HG03060 (cell line): ENCODE results near the gene NUP88.

Experiments used
- ATAC-seq: cut with Tn5 transposase; IDR thresholded peaks from one replicate; pipeline ENCODE4 v1.9.1; 2021; ENCODE audit warnings: low read depth, moderate number of reproducible peaks; ENCODE audit not compliant: unreplicated experiment

Gene NUP88

DNA sequence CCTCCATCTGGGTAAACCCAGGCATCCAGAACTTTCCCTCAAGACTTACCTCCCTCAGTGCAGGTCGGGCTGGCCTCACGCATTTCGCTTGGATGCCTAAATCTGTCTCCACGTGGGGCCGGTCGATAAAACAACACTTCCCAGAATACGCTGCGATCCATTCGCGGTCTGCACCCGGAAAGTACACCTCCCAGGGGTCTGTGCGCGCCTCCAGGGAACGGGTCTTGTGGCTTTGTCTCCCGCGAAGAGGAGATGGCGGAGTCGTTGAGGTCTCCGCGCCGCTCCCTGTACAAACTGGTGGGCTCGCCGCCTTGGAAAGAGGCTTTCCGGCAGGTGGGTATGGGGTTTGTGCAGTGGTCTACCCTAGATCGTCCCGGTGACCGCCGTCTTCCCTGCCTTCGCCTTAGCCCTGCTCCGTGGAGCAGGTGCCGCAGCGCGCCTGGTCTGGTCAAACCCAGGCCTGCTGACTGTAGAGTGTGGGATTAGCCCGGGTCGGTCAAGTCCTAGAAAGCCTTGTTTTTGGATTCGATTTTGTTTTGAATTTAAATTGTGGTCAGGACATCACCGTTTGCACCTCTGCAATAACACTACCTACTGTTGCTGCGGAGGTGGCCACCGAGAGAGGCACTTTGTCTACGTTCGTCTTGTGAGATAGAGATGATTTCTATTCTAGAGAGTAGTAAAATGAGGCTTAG is 644 bp upstream of the NUP88 start, which contains the start of gene RPAIN:
Gene RPAIN, plus strand, starts transcription at position 224 of the 695 bp plus-strand sequence. Its CDS starts 29 bp downstream, at position 253.
- ATAC-seq: peak; percentile 36

DNA sequence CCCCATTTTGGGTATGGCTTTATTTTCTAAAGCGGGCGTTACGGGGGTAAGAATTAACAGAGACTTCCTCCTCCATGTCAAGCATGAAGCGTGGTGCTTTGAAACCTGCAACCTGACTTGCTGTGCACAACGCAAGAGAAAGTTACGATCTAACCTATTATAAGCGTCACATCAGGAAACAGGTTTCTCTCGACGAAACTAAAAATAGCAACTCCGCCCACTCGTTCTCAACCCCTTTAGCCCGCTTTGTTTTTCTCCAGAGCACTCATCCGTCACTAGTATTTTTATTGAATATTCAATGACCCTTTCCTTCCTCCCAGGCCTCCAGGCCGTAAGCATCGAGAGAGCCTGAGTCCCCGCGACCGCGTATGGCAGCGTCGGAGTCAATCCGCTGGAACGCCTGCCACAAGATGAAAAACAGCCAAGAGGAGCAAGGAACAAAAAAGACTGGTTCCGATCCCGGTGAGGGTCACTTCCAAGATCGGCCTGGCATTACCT is 555 bp downstream of the NUP88 start:
- ATAC-seq: no peak

DNA sequence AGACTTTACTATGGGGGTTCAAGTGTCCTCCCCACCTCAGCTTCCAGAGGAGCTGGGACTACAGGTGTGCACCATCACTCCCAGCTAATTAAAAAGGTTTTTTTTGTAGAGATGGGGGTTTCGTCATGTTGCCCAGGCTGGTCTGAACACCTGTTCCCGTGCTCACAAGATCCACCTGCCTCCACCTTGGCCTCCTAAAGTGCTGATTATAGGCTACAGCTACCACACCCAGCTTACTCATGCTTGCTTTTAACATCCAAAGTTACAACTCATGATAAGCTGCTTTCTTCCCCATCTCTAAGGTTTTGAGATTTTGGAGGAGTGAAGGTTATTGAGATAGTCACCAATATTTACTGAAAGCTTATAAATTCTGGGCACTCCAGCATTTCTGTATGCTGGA is 2.6 kb downstream of the NUP88 start:
- no peak for ATAC-seq

DNA sequence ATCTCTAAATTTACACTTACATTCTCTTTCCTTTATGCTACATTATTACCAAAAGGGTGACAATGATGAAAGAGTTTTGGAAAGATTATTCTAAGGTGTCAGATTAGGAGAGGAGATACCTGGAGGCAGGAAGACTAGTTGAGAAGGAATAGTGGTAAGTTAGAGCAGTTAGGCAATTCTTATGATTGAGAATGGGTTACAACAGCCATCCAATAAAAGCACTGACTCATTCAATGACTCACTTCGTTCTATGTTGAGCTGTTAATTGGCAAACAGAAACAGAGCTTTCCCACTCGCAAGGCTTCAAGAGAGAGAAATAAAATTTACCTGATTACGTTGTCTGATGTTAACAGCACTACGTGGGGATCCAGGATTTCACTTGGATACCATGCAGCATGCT is 5.8 kb downstream of the NUP88 start:
- no peak for ATAC-seq

DNA sequence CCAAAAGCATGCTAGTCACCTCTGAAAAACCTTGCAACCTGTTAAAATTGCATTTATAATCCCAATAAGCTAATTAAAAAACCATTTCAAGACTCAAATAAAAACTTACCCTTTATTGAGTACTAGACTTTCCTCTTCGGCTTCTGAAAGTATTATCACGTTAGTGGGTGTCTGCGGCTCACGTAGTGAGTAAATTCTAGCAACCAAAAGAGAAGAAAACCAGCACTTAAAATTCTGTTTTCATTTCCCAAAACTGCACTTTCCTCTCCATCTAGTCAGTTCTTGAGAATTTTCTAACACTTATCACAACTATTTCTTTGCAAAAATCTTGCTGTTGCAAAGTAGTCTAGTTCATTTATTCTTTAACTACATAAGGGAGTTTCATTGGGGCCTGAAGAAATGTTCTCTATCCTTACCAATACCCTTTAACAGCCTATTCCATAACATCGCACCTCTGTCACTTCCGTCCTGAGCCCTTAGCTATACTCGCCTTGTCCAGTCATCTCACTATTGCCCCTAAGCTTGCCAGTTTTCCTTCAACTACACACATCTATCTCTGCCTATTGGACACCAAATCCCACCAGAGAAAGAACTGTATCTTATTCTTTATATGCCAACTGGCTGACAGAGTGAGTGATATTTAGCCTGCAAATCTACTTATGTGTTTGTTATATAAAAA is 8.7 kb downstream of the NUP88 start:
- no peak for ATAC-seq

DNA sequence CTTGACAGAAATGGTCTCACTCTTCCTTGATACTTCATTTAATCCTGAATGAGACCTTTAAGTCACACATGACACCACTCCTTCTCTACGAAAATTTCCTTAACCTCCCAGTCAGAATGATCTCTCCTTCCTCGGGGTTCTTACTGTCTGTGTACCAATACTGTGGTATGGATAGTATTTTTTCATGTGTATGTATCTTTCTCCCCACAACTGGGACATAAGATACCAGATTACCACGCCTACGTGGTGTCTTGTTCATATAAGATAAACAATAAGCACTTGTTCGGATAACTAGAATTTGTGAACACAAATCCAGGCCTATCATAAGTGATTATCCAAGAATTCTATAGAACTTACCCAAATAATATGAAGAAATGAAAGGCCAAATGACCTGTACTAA is 11.3 kb downstream of the NUP88 start:
- ATAC-seq: no peak

DNA sequence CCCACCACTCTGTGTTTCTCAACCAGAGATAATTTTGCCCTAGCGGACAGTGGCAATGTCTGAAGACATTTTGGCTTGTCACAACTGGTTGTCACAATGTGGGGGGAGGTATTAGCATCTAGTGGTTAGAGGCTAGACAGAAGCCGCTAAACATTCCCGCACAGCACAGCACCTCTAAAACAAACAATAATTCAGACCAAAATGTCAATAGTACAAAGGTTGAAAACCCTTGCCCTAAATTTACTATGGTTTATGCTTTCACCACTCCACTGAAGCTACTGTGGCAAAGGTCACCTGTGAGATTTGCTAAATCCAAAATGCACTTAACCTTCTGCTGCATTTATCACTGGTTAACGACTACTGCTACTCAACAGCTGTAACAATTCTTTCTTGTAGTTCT is 14.1 kb downstream of the NUP88 start:
- ATAC-seq: no peak

DNA sequence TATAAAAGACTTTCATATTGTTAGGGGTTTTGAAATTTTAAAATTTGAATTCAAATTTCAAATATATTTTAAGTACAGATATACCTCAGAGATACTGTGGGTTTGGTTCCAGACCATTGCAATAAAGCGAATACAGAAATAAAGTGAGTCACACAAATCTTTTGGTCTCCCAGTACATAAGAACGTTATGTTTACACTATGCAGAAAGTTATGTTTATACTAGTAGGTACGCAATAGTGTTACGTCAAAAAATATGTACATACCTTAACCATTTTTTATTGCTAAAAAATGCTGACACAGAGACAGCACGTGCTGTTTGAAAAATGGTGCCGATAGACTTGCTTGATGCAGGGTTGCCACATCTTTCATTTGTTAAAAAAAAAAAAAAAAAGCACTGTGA is 19.7 kb downstream of the NUP88 start:
- ATAC-seq: no peak

DNA sequence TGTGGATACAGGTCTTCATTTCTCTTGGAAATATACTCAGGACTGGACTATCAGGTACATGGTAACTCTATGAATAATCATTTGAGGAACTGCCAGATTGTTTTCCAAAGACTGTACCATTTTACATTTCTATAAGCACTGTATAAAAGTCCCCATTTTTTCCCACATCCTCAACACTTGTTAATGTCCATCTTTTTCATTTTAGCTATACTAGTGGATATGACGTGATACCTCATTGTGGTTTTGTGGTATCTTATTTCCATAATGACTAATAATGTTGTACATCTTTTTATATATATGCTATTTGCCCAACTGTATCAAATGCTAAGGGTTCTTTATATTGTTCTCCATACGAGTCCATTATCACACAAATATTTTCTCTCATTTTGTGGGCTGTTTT is 22.9 kb downstream of the NUP88 start:
- no peak for ATAC-seq

DNA sequence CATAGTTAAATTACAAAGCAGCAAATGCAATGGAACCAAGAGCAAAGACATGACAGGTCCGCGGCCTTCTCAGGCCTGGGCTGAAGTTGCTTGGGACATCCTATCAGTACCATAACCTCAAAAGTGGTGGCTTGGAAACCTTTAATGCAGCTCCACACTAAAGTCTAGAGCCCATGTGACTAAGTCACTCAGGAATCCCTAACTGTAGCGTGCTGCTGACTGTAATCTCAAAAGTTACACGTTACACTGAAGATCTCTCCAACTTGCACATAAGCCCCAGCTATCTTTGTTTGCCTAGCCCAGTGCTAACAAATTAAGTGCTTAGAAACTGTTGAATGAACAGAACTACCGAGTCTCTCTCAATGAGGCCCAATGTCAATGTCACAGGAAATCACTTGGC is 27.8 kb downstream of the NUP88 start:
- no peak for ATAC-seq

DNA sequence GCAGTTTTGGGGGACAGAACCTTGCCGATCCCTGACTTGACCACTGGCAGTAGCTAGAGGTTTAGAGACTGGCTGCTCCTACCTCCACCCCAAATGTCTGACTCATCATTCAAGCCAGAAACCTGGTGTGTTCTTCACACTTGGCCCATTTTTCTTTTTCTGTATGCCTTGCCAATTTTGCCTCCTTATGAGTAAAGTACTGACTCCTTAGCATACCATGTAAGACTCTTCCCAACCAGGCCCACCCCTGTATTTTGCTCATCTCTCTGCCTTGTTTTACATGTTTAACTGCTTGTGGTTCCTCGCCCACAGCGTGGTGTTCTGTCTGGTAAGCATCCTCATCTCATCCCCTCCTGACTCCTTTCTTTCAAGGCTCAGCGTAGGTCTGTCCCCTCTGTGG is 37.9 kb downstream of the NUP88 start:
- no peak for ATAC-seq

DNA sequence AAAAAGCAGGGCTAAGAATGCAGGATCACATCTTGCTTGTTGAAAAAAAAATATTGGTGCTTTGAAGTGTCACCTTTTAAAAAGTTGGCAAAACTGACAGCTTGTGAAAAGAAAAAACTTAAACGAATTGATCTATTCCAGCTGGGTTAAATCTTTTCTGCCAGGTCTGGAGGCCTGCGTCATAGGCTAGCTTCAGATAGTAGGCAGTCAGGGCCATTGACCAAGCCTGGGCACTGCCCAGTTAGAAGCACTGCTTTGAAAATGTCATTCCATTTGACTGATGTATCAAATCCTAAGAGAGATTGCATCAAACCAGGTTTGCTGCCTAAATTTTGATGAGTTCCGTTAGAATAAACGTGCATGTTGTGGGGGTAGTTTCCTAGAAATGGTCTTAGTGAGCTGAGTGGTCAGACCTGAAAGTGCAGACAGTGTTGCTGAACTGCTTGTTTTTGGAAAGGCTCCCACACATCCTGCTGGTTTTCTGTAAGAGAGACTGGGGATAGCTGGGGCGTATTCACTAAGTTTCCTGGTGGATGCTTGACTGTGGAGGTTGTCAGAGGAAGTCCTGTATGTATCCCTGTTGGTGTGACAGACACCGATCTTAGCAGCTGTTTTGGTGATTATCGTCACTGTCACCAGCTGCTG is 38.8 kb downstream of the NUP88 start:
- ATAC-seq: no peak

DNA sequence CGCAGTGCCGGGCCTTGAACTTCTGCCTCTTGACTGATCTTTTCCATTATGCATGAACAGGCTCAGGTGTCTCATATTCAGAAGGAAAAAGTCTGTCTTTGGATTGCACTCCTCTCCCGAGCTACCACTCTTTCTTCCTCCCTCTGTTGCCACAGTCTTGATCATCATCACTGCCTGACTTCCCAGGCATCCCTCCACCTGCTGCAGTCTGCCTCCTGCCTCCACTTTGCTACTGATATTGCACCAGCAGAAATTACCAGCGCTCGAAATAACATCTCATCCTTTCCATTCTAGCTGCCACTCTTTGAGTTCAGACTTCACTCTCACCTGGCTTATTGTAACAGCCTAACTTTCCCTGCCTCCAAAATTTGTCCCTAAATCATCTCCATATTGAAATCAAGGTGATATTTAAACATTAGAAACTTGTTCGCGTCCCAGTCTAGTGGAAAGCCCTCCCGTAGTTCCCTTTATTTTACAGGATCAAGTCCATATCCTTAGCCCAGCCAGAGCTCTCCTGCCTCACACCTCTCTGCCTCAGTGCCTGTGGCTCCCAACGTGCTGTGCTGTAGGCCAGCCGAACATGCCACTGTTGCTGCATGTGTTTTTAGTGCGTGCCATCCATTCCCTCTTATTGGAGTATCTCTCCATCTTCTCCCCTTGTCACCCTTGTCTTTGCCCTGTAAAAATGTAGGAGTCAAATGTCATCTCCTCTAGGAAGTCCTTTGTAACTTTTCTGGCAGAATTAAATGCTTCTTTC is 39.9 kb downstream of the NUP88 start:
- ATAC-seq: no peak

DNA sequence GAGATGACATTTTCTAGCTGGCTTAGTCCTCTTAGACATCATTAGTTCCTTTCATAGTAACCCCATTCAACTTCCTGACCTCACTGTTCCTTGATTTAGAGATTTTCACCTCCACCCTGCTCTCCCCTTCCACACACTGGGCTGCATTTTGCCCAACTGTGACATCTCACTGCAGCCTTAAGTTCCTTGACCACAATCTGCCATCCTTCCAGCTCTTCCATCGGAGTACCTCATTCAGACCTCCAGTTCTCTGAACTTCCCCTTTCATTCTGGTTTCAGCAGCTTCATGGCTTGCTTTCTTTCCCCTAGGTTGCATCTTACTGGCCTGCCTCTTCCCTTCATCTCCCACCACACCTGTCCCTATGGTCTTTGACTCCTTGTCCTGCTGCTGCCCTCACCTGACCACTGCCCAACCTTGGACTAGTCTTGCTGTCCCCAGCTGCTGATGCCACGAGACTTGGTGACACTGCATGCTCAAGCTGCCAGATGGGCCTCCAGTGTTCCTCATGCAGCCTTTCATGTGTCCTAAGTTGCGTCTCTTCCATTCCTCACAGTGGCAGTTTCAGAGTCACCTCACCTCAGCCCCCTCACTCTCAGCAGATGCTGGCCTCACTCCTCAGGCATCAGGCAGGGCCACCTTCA is 40.8 kb downstream of the NUP88 start:
- no peak for ATAC-seq

DNA sequence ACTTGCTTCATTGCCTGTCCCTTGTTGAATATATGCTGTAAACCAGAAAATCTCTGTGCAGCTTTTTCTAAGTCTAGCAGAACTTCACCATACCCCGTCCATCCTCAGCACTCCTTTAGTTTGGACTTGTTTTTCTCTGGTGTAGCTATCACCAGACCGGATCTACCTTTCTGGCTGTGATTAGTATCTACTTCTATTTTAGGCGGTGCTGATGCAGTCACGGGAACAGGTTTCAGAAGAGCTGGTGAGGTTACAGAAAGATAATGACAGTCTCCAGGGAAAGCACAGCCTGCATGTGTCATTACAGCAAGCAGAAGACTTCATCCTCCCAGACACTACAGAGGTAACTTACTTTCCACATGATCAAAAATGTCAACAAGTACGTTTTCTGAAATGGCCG is 46.4 kb downstream of the NUP88 start:
- ATAC-seq: no peak

DNA sequence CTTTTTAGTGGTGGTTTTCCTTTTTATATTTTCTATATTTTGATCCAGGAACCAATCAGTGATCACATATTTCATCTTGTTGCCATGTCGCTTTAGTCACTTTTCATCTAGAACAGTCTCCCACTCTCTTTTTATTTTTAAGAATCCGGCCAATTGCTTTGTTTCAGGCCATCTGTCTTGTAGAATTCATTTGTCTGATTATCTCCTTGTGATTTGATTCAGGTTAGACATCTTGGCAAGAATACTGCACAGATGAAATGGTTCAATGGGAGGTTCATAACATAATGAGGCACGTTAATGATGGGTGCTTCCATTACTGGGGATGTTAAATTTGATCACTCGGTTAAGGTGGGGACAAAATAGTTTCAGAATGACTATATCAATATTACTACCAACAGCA is 49.1 kb downstream of the NUP88 start:
- no peak for ATAC-seq

DNA sequence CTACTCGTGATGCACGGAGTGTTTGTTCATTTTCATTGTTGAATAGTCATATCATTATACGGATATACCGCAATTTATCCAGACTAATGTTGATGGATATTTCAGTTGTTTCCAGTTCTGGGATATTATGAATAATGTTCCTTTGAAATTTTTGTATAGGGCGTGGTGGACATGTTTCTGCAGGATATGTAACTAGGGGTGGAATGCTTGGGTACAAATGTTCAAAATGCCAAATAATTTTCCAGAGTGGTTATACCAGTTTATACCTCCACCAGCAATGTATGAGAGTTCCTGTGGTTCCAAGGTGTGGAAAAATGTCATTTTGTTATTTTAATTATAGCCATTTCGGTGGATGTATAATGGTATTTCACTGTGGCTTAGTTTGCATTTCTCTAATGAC is 53.6 kb downstream of the NUP88 start:
- no peak for ATAC-seq

DNA sequence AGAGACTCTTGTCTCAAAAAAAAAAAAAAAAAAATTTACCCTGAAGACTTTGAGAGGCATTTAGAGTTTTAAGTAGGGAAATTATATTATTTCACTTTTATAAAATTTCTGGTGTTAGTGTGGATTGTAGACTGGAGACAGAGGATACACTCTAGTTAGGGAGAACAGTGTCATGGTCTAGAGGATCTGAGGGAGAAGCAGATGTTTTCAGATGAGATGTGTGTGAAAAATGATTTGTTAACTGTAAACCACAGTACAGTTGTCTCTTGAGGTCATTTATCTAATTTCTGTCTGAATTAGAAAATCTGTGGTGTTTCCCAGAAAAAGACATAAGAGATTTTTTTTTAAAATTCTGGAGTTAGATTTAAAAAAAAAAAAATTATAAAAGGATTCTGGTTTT is 54.8 kb downstream of the NUP88 start:
- no peak for ATAC-seq

DNA sequence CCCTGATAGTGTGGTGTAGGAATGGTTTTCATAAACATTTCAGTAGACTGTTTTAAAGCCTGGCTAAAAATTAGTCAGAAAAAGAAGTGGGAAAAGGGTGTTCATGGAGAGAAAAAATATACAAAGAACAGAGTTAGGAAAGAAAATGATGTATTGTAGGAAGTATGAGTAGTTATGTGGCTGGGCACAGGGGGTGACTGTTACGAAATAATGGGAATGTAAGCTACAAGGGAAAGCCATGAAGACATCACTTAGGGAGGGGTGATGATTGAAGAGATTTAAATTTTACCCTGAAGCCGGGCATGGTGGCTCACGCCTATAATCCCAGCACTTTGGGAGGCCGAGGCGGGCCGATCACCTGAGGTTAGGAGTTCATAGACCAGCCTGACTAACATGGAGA is 55.3 kb downstream of the NUP88 start:
- ATAC-seq: no peak

DNA sequence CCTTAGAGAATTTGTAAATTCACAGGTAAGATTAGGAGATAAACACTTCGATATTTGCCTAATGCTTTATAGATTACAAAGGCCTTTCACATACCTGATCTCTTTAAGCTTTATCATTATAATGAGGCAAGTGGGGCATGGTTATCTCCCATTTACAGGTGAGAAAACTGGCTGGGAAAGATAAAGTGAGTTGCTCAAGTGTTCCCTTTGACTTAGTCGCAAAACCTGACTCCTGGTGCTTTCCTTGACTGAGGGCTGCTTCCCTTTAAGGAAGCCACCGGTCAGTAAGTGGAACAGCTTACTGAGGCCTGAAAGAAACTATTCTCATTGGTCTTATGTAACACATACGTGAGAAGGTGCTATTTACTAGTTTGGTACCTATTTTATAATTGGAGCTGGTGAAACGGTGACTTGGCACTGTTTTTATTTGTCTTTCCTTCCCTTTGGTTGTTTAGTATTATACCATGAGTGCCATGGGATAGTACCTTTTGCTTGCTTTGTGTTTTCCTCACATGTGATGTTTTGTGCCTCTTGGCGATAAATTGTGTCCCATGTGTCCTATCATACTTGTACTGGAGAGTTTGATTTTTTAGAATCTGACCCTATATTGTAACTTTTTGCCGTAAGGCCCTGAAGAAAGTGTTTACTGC is 57.2 kb downstream of the NUP88 start:
- no peak for ATAC-seq
